Hematopoietic multipotent progenitor cell treated with erythropoietin and hydrocortisone succinate and interleukin-3 and kit ligand, for 6 days (in vitro differentiated cells): ENCODE results near the gene TMCC3.
A peak's percentile ranks its signal among the peaks of the same experiment; 100 is the strongest.
"Not testable (repeated sequence)": the region's sequence is repeated elsewhere in the genome, so short reads cannot be mapped to it uniquely, and the experiment has no call there.

ENCODE experiments used
- DNase-seq: peaks from one replicate; pipeline ENCODE4 v3.0.0-alpha.2; 2015

TMCC3 gene

GRCh38 chr12:94560431-94561221, 89.7 kb downstream of the TMCC3 start:
- DNase-seq = no peak

GRCh38 chr12:94558612-94559011, 91.7 kb downstream of the TMCC3 start:
- DNase-seq = no peak

- no peak for DNase-seq
These were observed 92.5 kb downstream of the TMCC3 start for GRCh38 chr12:94557746-94558295.

DNA sequence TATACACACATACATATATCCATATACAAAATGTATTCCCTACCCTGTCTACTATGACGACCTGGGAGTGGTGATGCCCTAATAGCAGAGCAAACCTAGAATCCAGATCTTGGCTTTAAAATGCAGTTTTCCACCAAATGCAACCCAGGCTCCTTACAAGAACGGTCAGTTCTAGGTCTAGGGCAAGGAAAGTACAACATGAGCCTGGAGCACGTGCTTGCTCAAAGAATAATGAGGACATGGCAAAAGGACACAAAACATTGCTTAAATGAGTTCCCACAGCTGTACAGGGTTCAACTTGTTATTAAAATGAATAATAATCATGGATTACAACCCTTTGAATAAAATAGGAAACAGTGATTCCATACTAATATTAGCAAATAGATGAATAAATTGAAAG, 94.7 kb downstream of the TMCC3 start:
- no peak for DNase-seq

DNA sequence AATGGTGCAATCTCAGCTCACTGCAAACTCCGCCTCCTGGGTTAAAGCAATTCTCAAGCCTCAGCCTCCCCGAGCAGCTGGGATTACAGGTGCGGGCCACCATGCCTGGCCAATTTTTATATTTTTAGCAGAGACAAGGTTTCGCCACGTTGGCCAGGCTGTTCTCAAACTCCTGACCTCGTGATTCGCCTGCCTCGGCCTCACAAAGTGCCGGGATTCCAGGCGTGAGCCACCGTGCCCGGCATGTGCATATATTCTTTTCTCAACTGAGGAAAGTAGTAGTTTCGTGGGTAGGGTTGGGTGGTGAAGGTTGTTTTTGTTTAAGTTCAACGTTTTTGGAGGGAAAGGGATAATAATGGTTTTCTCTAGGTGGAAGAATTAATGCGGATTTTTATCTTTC, 96.5 kb downstream of the TMCC3 start:
- no peak for DNase-seq

GRCh38 chr12:94553130-94553519, 97.2 kb downstream of the TMCC3 start:
- DNase-seq = no peak

- DNase-seq = no peak
These were observed 98.5 kb downstream of the TMCC3 start for GRCh38 chr12:94551810-94552209.

- no peak for DNase-seq
These were observed 99.4 kb downstream of the TMCC3 start for GRCh38 chr12:94550964-94551363.

- DNase-seq = not testable (repeated sequence)
These were observed 101.5 kb downstream of the TMCC3 start for GRCh38 chr12:94548833-94549232.

- DNase-seq = peak; percentile 78
These were observed 104.2 kb downstream of the TMCC3 start for GRCh38 chr12:94545935-94546771.

DNA sequence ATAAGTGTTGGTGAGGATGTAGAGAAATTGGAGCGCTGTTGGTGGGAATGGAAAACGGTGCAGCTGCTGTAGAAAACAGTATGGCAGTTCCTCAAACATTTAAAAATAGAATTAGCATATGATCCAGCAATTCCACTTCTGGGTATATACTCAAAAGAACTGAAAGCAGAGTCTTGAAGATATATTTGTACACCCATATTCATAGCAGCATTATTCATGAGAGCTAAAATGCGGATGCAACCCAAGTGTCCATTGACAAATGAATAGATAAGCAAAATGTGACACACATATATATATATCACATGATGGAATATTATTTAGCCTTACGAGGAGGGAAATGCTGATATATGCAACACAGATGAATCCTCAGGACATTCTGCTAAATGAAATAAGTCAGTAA, 106.0 kb downstream of the TMCC3 start:
- DNase-seq = no peak

DNA sequence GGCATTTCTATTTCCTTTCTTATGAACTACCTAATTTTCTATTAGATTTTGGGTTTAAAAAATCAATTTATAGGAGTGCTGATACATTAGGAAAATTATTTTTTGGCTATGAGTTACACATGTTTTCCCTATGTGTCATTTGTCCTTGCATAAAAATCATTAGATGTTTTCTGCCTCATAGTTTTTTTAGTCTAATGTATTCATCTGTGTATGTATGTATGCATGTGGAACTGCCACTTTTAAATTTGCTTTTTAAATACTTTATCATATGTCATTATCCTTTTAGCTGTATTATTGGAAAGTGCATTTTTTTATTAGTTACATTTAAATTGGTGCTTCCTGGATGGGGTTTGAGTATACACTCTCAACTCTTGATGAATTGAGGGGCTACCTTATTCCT, 112.0 kb downstream of the TMCC3 start:
- DNase-seq = no peak

DNA sequence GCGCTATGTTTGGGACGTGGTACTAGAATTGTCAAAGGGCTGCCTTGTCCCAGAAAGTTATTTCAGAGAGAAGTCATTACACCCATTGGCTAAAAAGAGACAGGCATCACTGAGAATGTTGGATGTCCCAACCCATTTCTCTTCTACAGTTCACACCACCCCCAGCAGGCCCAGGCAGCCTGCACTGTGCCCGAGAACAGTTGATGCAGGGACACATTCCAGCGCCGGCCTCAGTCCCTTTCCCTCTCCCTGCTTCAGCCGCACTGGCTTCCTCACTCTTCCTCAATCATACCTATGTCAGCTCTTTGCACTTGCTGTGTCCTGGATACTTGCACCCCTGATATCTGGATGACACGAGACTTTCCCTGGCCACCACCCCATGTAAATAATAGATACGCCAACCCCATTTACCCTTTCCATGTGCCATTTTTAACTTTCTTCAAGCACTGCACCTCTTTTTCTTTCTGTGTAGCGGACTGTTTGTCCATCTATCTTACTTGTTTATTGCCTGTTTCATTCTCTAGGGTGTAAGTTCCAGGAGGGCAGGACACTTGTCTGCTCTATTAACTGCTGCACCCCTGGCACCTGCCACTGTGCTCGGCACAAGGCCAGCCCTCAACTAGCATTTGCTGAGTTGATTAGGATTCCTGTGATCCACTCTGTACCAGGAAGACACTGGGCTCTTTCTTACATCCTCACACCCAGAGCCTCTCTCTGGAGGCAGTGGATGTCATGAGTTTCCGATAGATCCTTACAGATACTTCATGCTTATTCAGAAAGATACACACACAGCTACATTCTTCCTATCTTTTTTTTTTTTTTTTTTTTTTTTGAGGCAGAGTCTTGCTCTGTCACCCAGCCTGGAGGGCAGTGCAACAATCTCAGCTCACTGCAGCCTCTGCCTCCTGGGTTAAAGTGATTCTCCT, 114.1 kb downstream of the TMCC3 start:
- no peak for DNase-seq

DNA sequence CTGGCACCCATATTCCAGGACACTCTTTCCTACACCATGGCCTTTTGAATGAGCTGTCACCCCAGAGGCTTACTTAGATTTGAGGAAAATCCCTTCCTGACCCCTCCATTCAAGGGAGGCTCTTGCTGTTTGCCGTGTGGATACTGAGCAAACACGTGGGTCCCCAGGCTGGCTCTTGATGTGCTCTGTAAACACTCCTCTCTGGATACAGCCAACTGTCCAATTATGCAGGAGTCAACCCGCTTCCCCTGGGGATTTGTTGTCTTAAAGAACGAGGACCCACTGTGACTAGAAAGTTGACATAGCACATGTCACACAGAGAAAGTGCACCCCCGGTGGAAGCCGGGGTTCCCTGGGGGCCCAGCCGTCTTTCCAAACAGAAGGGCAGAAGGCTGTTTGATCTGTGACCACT, 114.8 kb downstream of the TMCC3 start:
- no peak for DNase-seq

DNA sequence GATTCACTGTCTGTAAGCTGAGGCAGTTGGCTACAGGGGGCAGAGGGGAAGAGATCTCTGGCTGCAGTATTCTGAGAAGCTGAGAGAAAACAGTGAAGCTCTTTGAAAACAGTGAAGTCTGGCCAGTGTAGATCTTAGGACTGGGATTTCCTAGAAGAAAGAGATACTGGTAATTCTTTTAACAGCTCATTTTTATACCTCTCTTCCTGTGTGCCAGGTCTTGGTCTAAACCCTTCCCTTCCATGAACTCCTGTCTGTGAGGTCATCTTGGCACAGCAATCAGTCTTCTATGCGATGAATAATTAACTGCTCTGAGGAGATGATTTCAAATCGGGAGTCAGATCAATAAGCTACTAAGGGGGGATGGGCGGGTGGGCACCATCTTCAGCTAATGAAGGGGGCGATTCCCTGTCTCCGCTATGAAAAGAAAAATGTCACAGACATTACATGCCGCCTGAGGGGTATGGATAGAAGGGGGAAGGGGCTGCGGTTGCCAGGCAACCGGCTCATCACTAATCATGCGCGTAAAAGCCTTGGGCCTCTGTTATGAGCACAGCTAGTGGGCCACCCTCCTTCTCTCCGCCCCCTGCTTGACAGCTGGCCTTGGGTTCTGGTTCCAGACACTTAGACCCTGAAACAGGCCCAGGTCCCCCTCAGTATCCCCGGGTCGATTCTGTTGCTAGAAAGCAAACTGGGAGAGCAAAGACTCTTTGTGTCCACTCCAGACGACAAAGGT, 115.4 kb downstream of the TMCC3 start:
- no peak for DNase-seq

GRCh38 chr12:94534278-94534677, 116.1 kb downstream of the TMCC3 start:
- no peak for DNase-seq

DNA sequence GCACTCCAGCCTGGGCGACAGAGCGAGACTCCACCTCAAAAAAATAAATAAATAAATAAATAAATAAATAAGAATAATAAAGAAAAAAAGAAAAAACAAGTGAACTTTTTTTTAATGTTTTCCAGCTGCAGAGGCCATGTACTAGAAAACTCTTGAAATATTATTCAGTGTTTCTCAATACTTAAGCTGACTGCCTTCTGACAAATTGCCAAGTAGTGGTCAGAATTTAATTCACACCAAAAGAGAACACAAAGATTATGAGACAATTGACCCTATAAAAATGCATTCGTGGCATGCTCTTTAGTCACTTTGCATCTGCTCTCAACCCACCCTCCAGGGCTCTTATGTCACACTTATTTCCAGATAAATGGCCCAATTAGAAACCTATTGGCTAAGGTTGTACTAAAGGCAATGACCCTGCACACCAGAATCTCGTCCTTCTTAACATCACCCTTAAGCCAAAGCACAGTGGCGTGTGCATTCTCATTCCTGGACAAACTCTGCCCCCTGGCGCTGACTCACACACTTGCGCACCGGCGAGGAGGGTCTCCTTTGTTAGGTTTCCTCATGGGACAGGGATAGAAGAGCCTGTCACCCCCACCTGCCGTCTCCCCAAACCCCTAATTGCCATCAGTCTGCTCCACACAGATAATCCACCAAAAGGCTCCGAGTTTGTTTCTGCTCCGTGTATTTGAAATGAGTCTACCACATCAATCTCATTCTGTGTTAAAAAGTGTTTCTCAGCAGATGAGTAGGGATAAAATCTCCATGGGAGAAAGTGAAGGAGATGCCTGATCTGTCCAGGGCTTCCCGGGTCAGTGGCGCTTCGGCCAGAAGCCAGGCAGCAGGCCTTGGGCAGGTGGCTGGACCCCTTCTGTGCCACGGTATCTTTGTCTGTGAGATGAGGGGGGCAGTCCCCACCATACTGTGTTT, 117.6 kb downstream of the TMCC3 start:
- DNase-seq = peak; percentile 87

GRCh38 chr12:94531196-94531720, 119.1 kb downstream of the TMCC3 start:
- DNase-seq = no peak

DNA sequence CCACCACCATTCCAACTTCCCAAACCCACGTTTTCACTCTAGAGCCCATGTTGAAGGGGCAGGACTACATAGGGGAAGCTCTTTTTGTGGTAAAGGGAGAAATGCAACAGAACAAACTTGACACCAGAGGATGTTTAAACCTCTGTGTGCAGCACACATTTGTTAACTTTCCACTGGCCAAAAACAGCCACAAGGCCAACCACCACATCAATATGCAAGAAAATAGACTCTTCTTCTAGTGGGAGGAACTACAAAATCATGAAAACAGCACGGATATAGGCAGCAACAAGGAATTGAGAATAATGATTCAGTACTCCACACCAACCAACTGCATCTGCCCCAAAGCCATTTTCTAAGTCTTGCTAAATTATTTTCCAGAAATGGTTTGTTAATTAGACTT, 124.4 kb downstream of the TMCC3 start:
- DNase-seq = no peak
